Ectodermal cell (in vitro differentiated cells): Measurements from ENCODE around the gene KAT7.

ENCODE experiments used
- H3K27ac ChIP-seq: 2 replicates; pipeline ENCODE4 v1.7.0; 2013; ENCODE audit warnings: mild to moderate bottlenecking, low read depth, low read length; ENCODE audit not compliant: insufficient read depth, poor library complexity, severe bottlenecking
- H3K27me3 ChIP-seq: 2 replicates; pipeline ENCODE4 v1.7.0; 2013; ENCODE audit warnings: mild to moderate bottlenecking, low read length; ENCODE audit not compliant: insufficient read depth, control insufficient read depth, poor library complexity, severe bottlenecking
- H3K36me3 ChIP-seq: one replicate; pipeline ENCODE4 v1.7.0; 2013; ENCODE audit warnings: low read length; ENCODE audit not compliant: control insufficient read depth, insufficient read depth
- H3K4me1 ChIP-seq: one replicate; pipeline ENCODE4 v1.7.0; 2013; ENCODE audit warnings: low read length; ENCODE audit not compliant: control insufficient read depth, insufficient read depth
- H3K4me3 ChIP-seq: 2 replicates; pipeline ENCODE4 v1.7.0; 2013; ENCODE audit warnings: low read depth, low read length, control low read depth; ENCODE audit not compliant: insufficient read depth
- H3K9me3 ChIP-seq: 2 replicates; pipeline ENCODE4 v1.7.0; 2013; ENCODE audit warnings: mild to moderate bottlenecking, low read length, moderate library complexity; ENCODE audit not compliant: control insufficient read depth
- WGBS, 2 experiments: methylation state at CpG; one replicate each; pipeline ENCODE4 v1.1.7; 2013; ENCODE audit warnings: missing lambda C conversion rate in 2 of 2; 5-methylcytosine and 5-hydroxymethylcytosine counted together

Gene KAT7

GRCh38 chr17:49880291-49881053 is 92.0 kb downstream of the KAT7 start:
- H3K4me1 ChIP-seq = peaks cover 23% of the 10 kb centered on the region
- peaks cover 8% of the 10 kb centered on the region for H3K27me3 ChIP-seq
- WGBS, 2 experiments = 4% methylated on average over 41 of the region's 41 CpGs
- H3K9me3 ChIP-seq = no peaks in the 10 kb centered on the region
- H3K27ac ChIP-seq = no peak overlapping the region
- H3K36me3 ChIP-seq = no peaks in the 10 kb centered on the region
- no peak overlapping the region for H3K4me3 ChIP-seq

DNA sequence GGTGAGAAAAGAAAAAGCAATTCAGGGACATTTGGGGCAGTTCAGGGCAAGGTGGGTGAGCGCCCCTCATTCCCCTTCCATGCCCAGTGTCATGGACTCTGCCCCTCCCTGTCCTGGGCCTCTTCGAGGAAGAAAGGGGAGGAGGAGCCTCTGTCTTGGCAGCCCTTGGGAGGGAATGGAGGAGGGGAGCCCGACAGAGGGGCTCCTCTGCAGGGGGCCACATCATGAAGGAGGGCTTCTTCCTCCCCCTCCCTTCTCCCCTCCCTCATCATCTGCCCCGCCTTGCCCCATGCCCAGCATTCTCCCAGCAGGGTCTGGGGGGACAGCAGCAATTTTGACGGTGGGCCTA is 92.5 kb downstream of the KAT7 start:
- Histone ChIP-seq H3K4me1 (peaks cover 21% of the 10 kb centered on the region), H3K27me3 (peaks cover 8% of the 10 kb centered on the region), H3K36me3 (no peaks in the 10 kb centered on the region), H3K4me3 (no peak overlapping the region), H3K9me3 (no peaks in the 10 kb centered on the region), H3K27ac (no peak overlapping the region)
- 15% methylated on average over 3 to 5 of the region's 5 CpGs for WGBS, 2 experiments

GRCh38 chr17:49882434-49882833 is 94.0 kb downstream of the KAT7 start:
- H3K4me1 ChIP-seq = peaks cover 21% of the 10 kb centered on the region
- H3K36me3 ChIP-seq = no peaks in the 10 kb centered on the region
- no peak overlapping the region for H3K27ac ChIP-seq
- H3K4me3 ChIP-seq = no peak overlapping the region
- no peaks in the 10 kb centered on the region for H3K9me3 ChIP-seq
- H3K27me3 ChIP-seq = peaks cover 8% of the 10 kb centered on the region
- 85 to 89% methylated on average over 7 of the region's 7 CpGs for WGBS, 2 experiments
